Ovary (tissue), 9 donors: Measurements from ENCODE around the gene COG3. TPM values are rescaled to one million over a fixed set of nuclear protein-coding genes. Genes with fewer than 3 reads are reported as not detected.

Source experiments
- DNase-seq, 5 donors: peaks; one replicate each; pipeline ENCODE4 v3.0.0-alpha.2; 2019 to 2020
- H3K27ac ChIP-seq, 2 donors: fragments of 200-600 bp; one replicate each; pipeline versions ENCODE4 v1.5.1 to v1.8.0; 2019 to 2022
- H3K27me3 ChIP-seq: fragments of 200-600 bp; one replicate; pipeline ENCODE4 v1.8.0; 2022
- H3K36me3 ChIP-seq: fragments of 200-600 bp; sonication (generic); one replicate; pipeline ENCODE4 v1.5.1; 2019
- H3K4me1 ChIP-seq: one replicate; pipeline ENCODE4 v1.8.1; 2013; ENCODE audit warnings: mild to moderate bottlenecking, moderate library complexity; ENCODE audit not compliant: insufficient read depth
- H3K4me3 ChIP-seq: fragments of 200-600 bp; sonication (generic); one replicate; pipeline ENCODE4 v1.5.1; 2017
- H3K9me3 ChIP-seq, 2 donors: fragments of 200-600 bp in 1 of 2; sonication (generic) in 1 of 2; one replicate each; pipeline versions ENCODE4 v1.5.1 to v1.8.1; 2013 to 2019; ENCODE audit warnings: mild to moderate bottlenecking in 1 of 2, moderate library complexity in 1 of 2
- EP300 ChIP-seq: sonication (generic); formaldehyde crosslinking; IDR thresholded peaks from one replicate; pipeline ENCODE4 v1.6.1; 2017; ENCODE audit warnings: antibody characterized with exemption
- POLR2A ChIP-seq: fragments of 450-650 bp; IDR thresholded peaks from one replicate; pipeline ENCODE4 v1.6.1; 2017; ENCODE audit warnings: antibody characterized with exemption, mild to moderate bottlenecking, moderate library complexity
- WGBS, 3 donors: extraction: QIAGEN DNeasy Blood & Tissue Kit in 1 of 3; methylation state at CpG; one replicate each; pipeline versions ENCODE4 v1.1.5 to v1.1.7; 2013 to 2017; 5-methylcytosine and 5-hydroxymethylcytosine counted together
- intact Hi-C, 4 donors: fragments of 100-400 bp; cut with DNase I; formaldehyde crosslinking; loops; one replicate each; pipeline versions ENCODE4 v1.11.0 to v1.15.1; 2022 to 2023
- polyA plus RNA-seq, 2 donors: library from polyadenylated mRNA; stranded (reverse); fragments of 200-250 nt in 1 of 2; fragments of 350-450 nt in 1 of 2; fragmentation: Illumina TruSeq in 1 of 2; extraction: RNeasy Lipid Tissue Mini Kit (QIAGEN cat#74804) in 1 of 2; gene quantifications; one replicate each; pipeline ENCODE4 v1.2.3, GENCODE V29; 2013 to 2014
- total RNA-seq, 7 donors: library from RNA; depleted of rRNA in 2 of 7; stranded (reverse); fragments of >200 nt in 2 of 7; fragmentation: NEBNext Ultra II Directional in 3 of 7; extraction: Animal tissue kit (Norgen Biotek cat#: 25700) in 3 of 7; gene quantifications; one replicate each; pipeline versions ENCODE4 v1.1.0 to v1.2.4, GENCODE V29; 2016 to 2023
- TF ChIP-seq, protein P1 (sequence below), 3 donors: fragments of 450-650 bp in 2 of 3; fragments of 200-600 bp in 1 of 3; IDR thresholded peaks; one replicate each; pipeline versions ENCODE4 v1.5.1 to v1.8.0; 2016 to 2022; ENCODE audit warnings: antibody characterized with exemption in 3 of 3, mild to moderate bottlenecking in 1 of 3
- donor health status: DM: no; HTN: no; CAD: no; lungs with moderate emphysema.
- donor health status: DM: no; HTN: no; CAD: no.
- donor health status: Bipolar disorder and iron deficiency.
- donor health status: DM: yes; HTN: yes; CAD: no.
- donor health status: DM: no; HTN: no; CAD: no.
- donor health status: DM: yes; HTN: yes; CAD: no.

COG3 gene
- total and polyA plus RNA-seq, 9 donors = 17.1 to 37.3 (median 26.9) TPM

DNA sequence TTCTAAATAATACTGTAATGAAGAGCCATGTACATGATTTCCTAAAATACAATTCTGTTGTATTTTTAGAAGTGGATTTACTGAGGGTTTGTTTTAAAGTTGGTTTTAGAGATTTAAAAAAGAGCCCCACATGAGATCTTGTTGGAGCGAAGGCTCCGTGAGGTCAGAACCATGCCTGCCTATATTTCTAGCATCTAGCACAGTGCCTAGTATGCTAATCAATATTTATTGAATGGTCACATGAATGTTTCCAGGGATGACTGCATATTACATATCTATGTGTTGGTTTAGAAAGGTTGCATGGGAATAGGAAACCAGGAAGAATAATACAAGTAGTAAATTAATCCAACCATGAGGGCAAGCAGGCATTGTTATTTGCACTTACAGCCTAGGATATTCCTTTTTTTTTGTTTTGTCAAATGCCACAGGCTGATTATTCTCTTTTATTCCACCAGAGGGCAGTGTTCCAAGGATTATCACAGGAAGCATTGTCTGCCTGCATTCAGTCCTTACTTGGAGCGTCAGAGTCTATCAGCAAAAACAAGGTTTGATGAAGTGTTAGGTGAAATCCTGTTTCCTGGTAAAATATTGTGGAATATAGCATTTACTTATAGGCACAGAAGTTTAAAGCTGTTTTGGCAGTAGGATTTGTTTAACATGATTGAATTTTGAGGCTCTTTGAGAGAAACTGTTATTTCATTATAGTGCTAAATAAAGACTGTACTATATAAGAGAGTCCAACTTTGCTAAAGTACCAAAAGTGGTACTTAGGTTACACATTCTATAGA is 46.8 kb downstream of the COG3 start:
- no peak for DNase-seq
- TF ChIP-seq EP300 (no peak), POLR2A (no peak)
- TF ChIP-seq, protein P1, sequence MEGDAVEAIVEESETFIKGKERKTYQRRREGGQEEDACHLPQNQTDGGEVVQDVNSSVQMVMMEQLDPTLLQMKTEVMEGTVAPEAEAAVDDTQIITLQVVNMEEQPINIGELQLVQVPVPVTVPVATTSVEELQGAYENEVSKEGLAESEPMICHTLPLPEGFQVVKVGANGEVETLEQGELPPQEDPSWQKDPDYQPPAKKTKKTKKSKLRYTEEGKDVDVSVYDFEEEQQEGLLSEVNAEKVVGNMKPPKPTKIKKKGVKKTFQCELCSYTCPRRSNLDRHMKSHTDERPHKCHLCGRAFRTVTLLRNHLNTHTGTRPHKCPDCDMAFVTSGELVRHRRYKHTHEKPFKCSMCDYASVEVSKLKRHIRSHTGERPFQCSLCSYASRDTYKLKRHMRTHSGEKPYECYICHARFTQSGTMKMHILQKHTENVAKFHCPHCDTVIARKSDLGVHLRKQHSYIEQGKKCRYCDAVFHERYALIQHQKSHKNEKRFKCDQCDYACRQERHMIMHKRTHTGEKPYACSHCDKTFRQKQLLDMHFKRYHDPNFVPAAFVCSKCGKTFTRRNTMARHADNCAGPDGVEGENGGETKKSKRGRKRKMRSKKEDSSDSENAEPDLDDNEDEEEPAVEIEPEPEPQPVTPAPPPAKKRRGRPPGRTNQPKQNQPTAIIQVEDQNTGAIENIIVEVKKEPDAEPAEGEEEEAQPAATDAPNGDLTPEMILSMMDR (IDR thresholded peaks at IDR 0.05) = peak; percentile 67 to 81 (median 72)
- intact Hi-C loops = loop anchor here in 1 of 4 donors (10.0 kb wide), 1 partner anchor 137 kb away; no protein-coding TSS in a partner anchor
- no peak overlapping the region for H3K4me3 ChIP-seq
- H3K36me3 ChIP-seq = no peaks in the 10 kb centered on the region
- no peaks in the 10 kb centered on the region for H3K27me3 ChIP-seq
- no peaks in the 10 kb centered on the region for H3K9me3 ChIP-seq
- no peaks in the 10 kb centered on the region for H3K4me1 ChIP-seq
- WGBS, 3 donors = 62 to 71% (median 67%) methylated on average over 3 of the region's 3 CpGs
- H3K27ac ChIP-seq = no peak overlapping the region

DNA sequence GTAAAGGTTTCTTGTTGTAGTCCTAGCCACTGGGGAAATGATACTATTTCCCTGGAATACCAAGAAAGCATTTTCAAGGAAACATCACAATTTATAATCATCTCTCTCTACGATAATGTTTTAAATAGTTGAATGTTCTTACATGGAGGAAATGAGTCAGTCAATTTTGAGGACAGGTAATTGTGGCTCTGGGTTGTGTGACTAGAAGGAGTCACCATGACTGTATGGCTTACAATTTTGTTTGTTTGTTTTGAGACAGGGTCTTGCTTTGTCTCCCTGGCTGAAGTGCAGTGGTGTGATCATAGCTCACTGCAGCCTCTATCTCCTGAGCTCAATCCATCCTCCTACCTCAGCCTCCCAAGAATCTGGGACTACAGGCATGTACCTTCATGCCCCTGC is 47.4 kb downstream of the COG3 start:
- Histone ChIP-seq H3K27me3 (no peaks in the 10 kb centered on the region), H3K4me1 (no peaks in the 10 kb centered on the region), H3K36me3 (no peaks in the 10 kb centered on the region), H3K27ac (no peak overlapping the region), H3K9me3 (no peaks in the 10 kb centered on the region), H3K4me3 (no peak overlapping the region)
- no peak for DNase-seq
- intact Hi-C loops = loop anchor here in 1 of 4 donors (10.0 kb wide), 1 partner anchor 137 kb away; no protein-coding TSS in a partner anchor
- 72 to 90% (median 80%) methylated on average over 1 of the region's 1 CpG for WGBS, 3 donors
- no peak for TF ChIP-seq POLR2A
- TF ChIP-seq EP300 = no peak
- TF ChIP-seq, protein P1 (IDR thresholded peaks at IDR 0.05) = no peak

DNA sequence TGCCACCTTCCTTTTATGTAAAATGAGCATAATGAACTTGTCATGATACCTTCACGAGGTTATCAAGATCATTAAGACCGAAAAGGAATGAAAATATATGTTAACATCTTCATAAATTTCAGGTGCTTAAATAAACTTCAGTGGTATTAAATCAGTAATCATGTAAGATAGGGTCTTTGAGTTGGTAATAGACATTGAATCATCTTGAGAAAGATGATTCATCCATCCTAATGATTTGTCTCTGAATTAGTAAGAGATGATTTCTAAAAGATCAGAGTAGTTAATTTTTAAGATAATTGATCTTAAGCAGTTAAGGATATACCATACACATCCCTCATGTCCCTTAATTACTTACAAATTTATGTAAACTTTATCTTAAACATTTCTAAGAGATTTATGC is 52.0 kb downstream of the COG3 start:
- H3K4me1 ChIP-seq = peaks cover 4% of the 10 kb centered on the region
- no peak overlapping the region for H3K27ac ChIP-seq
- H3K9me3 ChIP-seq = no peaks in the 10 kb centered on the region
- TF ChIP-seq, protein P1 (IDR thresholded peaks at IDR 0.05) = no peak
- H3K27me3 ChIP-seq = no peaks in the 10 kb centered on the region
- 61 to 65% (median 61%) methylated on average over 2 of the region's 2 CpGs for WGBS, 3 donors
- no peak overlapping the region for H3K4me3 ChIP-seq
- intact Hi-C loops = loop anchor here in 1 of 4 donors (10.0 kb wide), 1 partner anchor 142 kb away; no protein-coding TSS in a partner anchor
- H3K36me3 ChIP-seq = no peaks in the 10 kb centered on the region
- no peak for DNase-seq

DNA sequence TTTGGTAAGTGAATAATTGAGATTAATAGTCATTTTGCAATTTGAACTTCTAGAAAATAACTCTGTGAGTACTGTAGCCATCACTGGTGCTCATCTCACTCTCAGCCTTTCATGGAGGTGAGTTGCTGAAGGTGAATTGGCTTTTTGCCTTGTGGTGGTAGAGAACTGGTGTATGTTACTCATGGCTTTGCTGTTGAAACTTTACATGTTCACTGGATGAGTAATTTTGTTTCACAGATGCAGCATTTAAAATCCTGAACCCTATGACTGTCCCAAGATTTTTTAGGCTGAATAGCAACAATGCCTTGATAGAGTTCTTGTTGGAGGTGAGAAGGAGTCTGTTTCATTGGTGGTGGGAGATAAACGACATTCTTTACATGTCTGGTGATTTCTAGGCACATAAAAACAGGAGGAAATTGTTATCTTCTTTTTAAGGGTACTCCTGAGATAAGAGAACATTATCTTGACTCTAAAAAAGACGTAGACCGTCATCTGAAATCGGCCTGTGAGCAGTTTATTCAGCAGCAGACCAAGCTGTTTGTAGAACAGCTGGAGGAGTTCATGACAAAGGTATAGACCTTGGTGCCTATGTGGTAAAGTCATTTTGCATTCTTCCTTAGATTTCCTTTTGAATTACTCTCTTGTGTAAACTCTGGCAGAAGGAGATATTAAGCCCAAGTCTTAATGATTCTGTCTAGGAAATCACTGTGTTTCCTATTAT is 53.9 kb downstream of the COG3 start:
- no peak overlapping the region for H3K27ac ChIP-seq
- no peak for DNase-seq
- no peaks in the 10 kb centered on the region for H3K27me3 ChIP-seq
- WGBS, 3 donors = 30 to 43% (median 39%) methylated on average over 4 of the region's 4 CpGs
- TF ChIP-seq POLR2A = no peak
- TF ChIP-seq, protein P1 (IDR thresholded peaks at IDR 0.05) = no peak
- no peak for TF ChIP-seq EP300
- H3K9me3 ChIP-seq = no peaks in the 10 kb centered on the region
- intact Hi-C loops = loop anchor here in 1 of 4 donors (10.0 kb wide), 1 partner anchor 144 kb away; no protein-coding TSS in a partner anchor
- H3K36me3 ChIP-seq = no peaks in the 10 kb centered on the region
- H3K4me1 ChIP-seq = peaks cover 5% of the 10 kb centered on the region
- no peak overlapping the region for H3K4me3 ChIP-seq
